Measurements from ENCODE around the gene NES.
A peak's percentile ranks its signal among the peaks of the same experiment; 100 is the strongest.

Gene NES

DNA sequence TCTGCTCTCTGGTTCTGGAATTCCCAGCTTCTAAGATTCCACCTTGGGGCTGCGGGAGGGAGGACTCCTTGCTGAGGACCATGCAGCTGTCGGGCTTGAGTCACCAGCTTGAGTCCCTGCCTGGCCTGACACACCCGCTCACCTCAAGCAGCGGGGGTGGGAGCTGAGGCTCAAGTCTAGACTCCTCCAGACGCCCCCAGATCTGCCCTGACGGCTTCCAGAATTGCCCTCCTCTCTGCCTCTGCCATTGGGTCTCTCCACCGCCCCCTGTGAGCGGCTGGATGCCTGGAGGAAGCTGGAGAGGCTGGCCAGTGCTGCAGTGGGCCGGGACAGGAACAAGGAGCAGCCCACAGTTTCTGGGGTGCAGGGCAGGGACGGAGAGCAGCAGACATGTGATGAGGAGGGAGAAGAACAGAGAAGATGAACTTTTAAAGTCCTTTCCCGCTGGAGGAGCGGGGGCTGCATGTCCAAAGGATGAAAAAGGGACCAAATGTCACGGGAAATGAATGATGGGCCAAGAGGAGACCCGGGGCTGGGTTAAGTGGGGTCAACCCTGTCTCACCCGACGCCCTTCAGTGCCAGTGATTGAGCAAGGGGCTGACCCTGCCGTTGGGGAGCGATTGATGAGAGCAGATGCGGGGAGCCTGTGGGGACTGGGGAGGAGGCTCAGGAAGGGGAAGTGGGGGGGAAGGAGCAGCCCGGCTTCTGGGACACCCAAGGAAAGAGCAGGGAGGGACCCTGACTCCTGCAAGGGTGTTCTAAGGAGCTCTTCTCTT, 14.6 kb upstream of the NES start:
- peak; percentile 23 for ATAC-seq
- no peak for TF ChIP-seq ZNF70 (CRISPR knock-in tag; IDR thresholded peaks at IDR 0.05)
- no peak for TF ChIP-seq SNAI2 (CRISPR knock-in tag; IDR thresholded peaks at IDR 0.05)
- no peak for TF ChIP-seq PATZ1 (CRISPR knock-in tag; IDR thresholded peaks at IDR 0.05; ENCODE audit: borderline replicate concordance)
- TF ChIP-seq ZFP3 (CRISPR knock-in tag; IDR thresholded peaks at IDR 0.05) = no peak
- TF ChIP-seq ZC3H10 (CRISPR knock-in tag; IDR thresholded peaks at IDR 0.05) = no peak
- no peak for TF ChIP-seq ARNTL (CRISPR knock-in tag; IDR thresholded peaks at IDR 0.05; ENCODE audit: borderline replicate concordance, low read depth)
- no peak for TF ChIP-seq ZNF565 (CRISPR knock-in tag; conservative IDR thresholded peaks at IDR 0.05; ENCODE audit: low read depth)
- TF ChIP-seq BACH2 (CRISPR knock-in tag; IDR thresholded peaks at IDR 0.05; ENCODE audit: borderline replicate concordance) = no peak
- TF ChIP-seq ZFP30 (CRISPR knock-in tag; IDR thresholded peaks at IDR 0.05) = no peak
- no peak for TF ChIP-seq OSR1 (CRISPR knock-in tag; IDR thresholded peaks at IDR 0.05)
- no peak for TF ChIP-seq ZNF8 (CRISPR knock-in tag; IDR thresholded peaks at IDR 0.05)
- no peak for TF ChIP-seq TOX (CRISPR knock-in tag; IDR thresholded peaks at IDR 0.05; ENCODE audit: borderline replicate concordance)
- no peak for TF ChIP-seq ESRRG (CRISPR knock-in tag; IDR thresholded peaks at IDR 0.05)
- no peak for TF ChIP-seq TCF4 (CRISPR knock-in tag; IDR thresholded peaks at IDR 0.05; ENCODE audit: borderline replicate concordance)

DNA sequence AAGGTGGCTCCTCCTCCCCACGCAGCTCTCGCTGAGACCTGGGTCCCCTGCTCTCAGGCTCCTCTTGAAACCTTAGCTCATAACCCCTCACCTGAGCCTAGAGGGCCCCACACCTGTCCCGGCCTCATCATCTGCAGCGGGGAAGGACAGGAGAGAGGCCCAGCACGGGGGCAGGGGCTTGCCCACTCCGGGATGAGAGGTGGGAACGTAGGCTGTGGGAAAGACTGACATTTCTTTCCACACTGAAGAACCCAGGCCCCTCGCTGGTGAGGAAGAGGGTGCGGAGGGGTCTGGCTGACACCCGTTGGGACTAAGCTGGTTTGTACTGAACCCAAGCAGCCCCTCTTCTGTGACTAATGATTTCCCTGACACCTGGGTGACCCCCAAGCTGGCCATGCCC, 14.0 kb upstream of the NES start:
- TF ChIP-seq, protein P1, sequence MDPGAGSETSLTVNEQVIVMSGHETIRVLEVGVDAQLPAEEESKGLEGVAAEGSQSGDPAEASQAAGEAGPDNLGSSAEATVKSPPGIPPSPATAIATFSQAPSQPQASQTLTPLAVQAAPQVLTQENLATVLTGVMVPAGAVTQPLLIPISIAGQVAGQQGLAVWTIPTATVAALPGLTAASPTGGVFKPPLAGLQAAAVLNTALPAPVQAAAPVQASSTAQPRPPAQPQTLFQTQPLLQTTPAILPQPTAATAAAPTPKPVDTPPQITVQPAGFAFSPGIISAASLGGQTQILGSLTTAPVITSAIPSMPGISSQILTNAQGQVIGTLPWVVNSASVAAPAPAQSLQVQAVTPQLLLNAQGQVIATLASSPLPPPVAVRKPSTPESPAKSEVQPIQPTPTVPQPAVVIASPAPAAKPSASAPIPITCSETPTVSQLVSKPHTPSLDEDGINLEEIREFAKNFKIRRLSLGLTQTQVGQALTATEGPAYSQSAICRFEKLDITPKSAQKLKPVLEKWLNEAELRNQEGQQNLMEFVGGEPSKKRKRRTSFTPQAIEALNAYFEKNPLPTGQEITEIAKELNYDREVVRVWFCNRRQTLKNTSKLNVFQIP (CRISPR knock-in tag; IDR thresholded peaks at IDR 0.05; ENCODE audit: borderline replicate concordance, low read depth) = no peak
- TF ChIP-seq BACH2 (CRISPR knock-in tag; IDR thresholded peaks at IDR 0.05; ENCODE audit: borderline replicate concordance) (no peak), ZNF8 (CRISPR knock-in tag; IDR thresholded peaks at IDR 0.05) (no peak), CREB5 (CRISPR knock-in tag; IDR thresholded peaks at IDR 0.05; ENCODE audit: low read depth) (no peak), TSHZ2 (CRISPR knock-in tag; IDR thresholded peaks at IDR 0.05) (no peak)
- ATAC-seq = no peak

GRCh38 chr1:156690675-156691036, 13.4 kb upstream of the NES start:
- no peak for ATAC-seq
- no peak for TF ChIP-seq CSRNP3 (CRISPR knock-in tag; IDR thresholded peaks at IDR 0.05)
- no peak for TF ChIP-seq PATZ1 (CRISPR knock-in tag; IDR thresholded peaks at IDR 0.05; ENCODE audit: borderline replicate concordance)
- no peak for TF ChIP-seq TSHZ2 (CRISPR knock-in tag; IDR thresholded peaks at IDR 0.05)
- no peak for TF ChIP-seq ZNF565 (CRISPR knock-in tag; conservative IDR thresholded peaks at IDR 0.05; ENCODE audit: low read depth)
- no peak for TF ChIP-seq TCF4 (CRISPR knock-in tag; IDR thresholded peaks at IDR 0.05; ENCODE audit: borderline replicate concordance)
- no peak for TF ChIP-seq SNAI2 (CRISPR knock-in tag; IDR thresholded peaks at IDR 0.05)
- TF ChIP-seq CREB5 (CRISPR knock-in tag; IDR thresholded peaks at IDR 0.05; ENCODE audit: low read depth) = no peak
- TF ChIP-seq ESRRG (CRISPR knock-in tag; IDR thresholded peaks at IDR 0.05) = no peak
- TF ChIP-seq ZC3H10 (CRISPR knock-in tag; IDR thresholded peaks at IDR 0.05) = no peak
